ENCODE measurements around the gene PDE4B.

- TF ChIP-seq CTCF (IDR thresholded peaks at IDR 0.05) (no peak), POLR2A (IDR thresholded peaks at IDR 0.05) (no peak)
These were observed 414.8 kb downstream of the PDE4B start for GRCh38 chr1:66207484-66207883.
